GM23248 (cell line): ENCODE results near the gene CARD11. TPM values are rescaled to one million over a fixed set of nuclear protein-coding genes. Genes with fewer than 3 reads are reported as not detected.
"Not testable (repeated sequence)": the region's sequence is repeated elsewhere in the genome, so short reads cannot be mapped to it uniquely, and the experiment has no call there.

Experiments used
- DNase-seq: peaks from one replicate; pipeline ENCODE4 v3.0.0-alpha.2; 2015
- H2AFZ ChIP-seq: fragments of 200-600 bp; sonication (generic); 2 replicates; pipeline ENCODE4 v1.6.1; 2016; ENCODE audit warnings: antibody characterized with exemption
- H3F3A ChIP-seq: fragments of 200-600 bp; sonication (generic); 2 replicates; pipeline ENCODE4 v1.6.1; 2016; ENCODE audit warnings: mild to moderate bottlenecking, antibody characterized with exemption, mixed run types; ENCODE audit not compliant: insufficient read depth
- H3K27ac ChIP-seq: fragments of 200-600 bp; sonication (generic); 2 replicates; pipeline ENCODE4 v1.5.1; 2016; ENCODE audit warnings: mild to moderate bottlenecking
- H3K27me3 ChIP-seq: fragments of 200-600 bp; sonication (generic); replicated peaks from 2 replicates; pipeline ENCODE4 v1.6.1; 2016; ENCODE audit warnings: mild to moderate bottlenecking; ENCODE audit not compliant: insufficient read depth
- H3K36me3 ChIP-seq: fragments of 200-600 bp; sonication (generic); 2 replicates; pipeline ENCODE4 v1.6.1; 2016; ENCODE audit warnings: low read depth, mild to moderate bottlenecking
- H3K4me1 ChIP-seq: fragments of 200-600 bp; sonication (generic); 2 replicates; pipeline ENCODE4 v1.6.1; 2016; ENCODE audit warnings: mild to moderate bottlenecking; ENCODE audit not compliant: insufficient read depth
- H3K4me2 ChIP-seq: fragments of 200-600 bp; sonication (generic); one replicate; pipeline ENCODE4 v1.6.1; 2016; ENCODE audit warnings: mild to moderate bottlenecking; ENCODE audit not compliant: unreplicated experiment
- H3K4me3 ChIP-seq: fragments of 200-600 bp; sonication (generic); 2 replicates; pipeline ENCODE4 v1.5.1; 2016; ENCODE audit warnings: mild to moderate bottlenecking
- H3K79me2 ChIP-seq: fragments of 200-600 bp; sonication (generic); 2 replicates; pipeline ENCODE4 v1.6.1; 2016; ENCODE audit warnings: mild to moderate bottlenecking; ENCODE audit not compliant: insufficient read depth
- H3K9ac ChIP-seq: fragments of 200-600 bp; sonication (generic); 2 replicates; pipeline ENCODE4 v1.6.1; 2016; ENCODE audit warnings: mild to moderate bottlenecking
- H3K9me2 ChIP-seq: fragments of 200-600 bp; sonication (generic); 2 replicates; pipeline ENCODE4 v1.6.1; 2016; ENCODE audit warnings: mixed run types, mild to moderate bottlenecking, moderate library complexity; ENCODE audit not compliant: insufficient read depth
- H3K9me3 ChIP-seq: fragments of 200-600 bp; sonication (generic); one replicate; pipeline ENCODE4 v1.6.1; 2017; ENCODE audit warnings: low read depth
- H4K20me1 ChIP-seq: fragments of 200-600 bp; sonication (generic); 2 replicates; pipeline ENCODE4 v1.6.0; 2016; ENCODE audit not compliant: insufficient read depth
- EZH2 ChIP-seq: fragments of 200-600 bp; sonication (generic); IDR thresholded peaks from 2 replicates; pipeline ENCODE4 v1.6.1; 2018; ENCODE audit warnings: antibody characterized with exemption, mild to moderate bottlenecking; ENCODE audit not compliant: insufficient read depth, poor library complexity, severe bottlenecking
- EZH2phosphoT487 ChIP-seq: fragments of 200-600 bp; sonication (generic); IDR thresholded peaks from 2 replicates; pipeline ENCODE4 v1.6.1; 2018; ENCODE audit warnings: antibody characterized with exemption, moderate library complexity, mild to moderate bottlenecking, low read depth; ENCODE audit not compliant: insufficient read depth
- WGBS, 2 experiments: methylation state at CpG; one replicate each; pipeline ENCODE4 v1.1.6; 2015 to 2017; ENCODE audit warnings: low lambda C conversion rate in 2 of 2, low coverage in 1 of 2; ENCODE audit errors: missing lambda C conversion rate in 2 of 2; 5-methylcytosine and 5-hydroxymethylcytosine counted together
- in situ Hi-C: fragments of 300-500 bp; cut with MboI; formaldehyde crosslinking; loops from 2 replicates; pipeline ENCODE4 v1.15.0; 2020
- polyA plus RNA-seq: library from polyadenylated mRNA; unstranded; fragments of >200 nt; fragmentation: Nextera tagmentation; extraction: Ambion mirVana; gene quantifications from 2 replicates; pipeline ENCODE4 v1.2.1, GENCODE V29; 2016
- total RNA-seq: library from RNA; depleted of rRNA; stranded (reverse); fragments of >200 nt; shearing (Covaris generic); gene quantifications from 2 replicates; pipeline ENCODE4 v1.2.3, GENCODE V29; 2014

Gene CARD11
- total and polyA plus RNA-seq, 2 experiments from 2014 or later, result not detected

DNA sequence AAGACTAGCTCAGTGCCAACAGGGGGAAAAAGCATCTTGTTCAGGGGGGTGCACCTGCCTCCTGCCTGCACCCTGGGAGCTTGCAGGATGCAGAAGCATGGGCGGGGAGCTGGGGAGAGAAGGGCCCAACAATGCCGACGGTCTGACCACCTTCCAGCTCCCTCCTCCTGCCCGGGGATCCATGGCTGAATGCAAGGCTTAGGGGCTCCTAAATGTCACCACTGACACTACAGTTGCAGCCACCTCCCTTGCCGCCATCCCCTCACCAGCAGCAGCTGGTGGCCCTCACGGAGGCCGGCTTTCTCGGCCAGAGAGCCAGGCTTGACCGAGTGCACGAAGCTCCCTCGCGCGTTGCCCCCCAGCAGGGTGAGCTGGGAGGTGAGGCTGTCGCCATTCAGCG, 120.8 kb downstream of the CARD11 start:
- no peak overlapping the region for H3K27ac ChIP-seq
- peaks cover 6% of the 10 kb centered on the region; the same call in 1 of the 2 replicates for H3K27me3 ChIP-seq
- no peaks in the 10 kb centered on the region for H3K9me3 ChIP-seq
- no peaks in the 10 kb centered on the region for H3F3A ChIP-seq
- WGBS, 2 experiments, result 64 to 78% methylated on average over 15 of the region's 15 CpGs
- no peak overlapping the region for H3K4me3 ChIP-seq
- no peaks in the 10 kb centered on the region for H3K4me1 ChIP-seq
- no peak for TF ChIP-seq EZH2phosphoT487
- no peak for TF ChIP-seq EZH2
- H3K4me2 ChIP-seq, result no peak overlapping the region
- no peaks in the 10 kb centered on the region for H3K79me2 ChIP-seq
- in situ Hi-C loops, result no loop called here
- no peak overlapping the region for H2AFZ ChIP-seq
- no peaks in the 10 kb centered on the region for H3K36me3 ChIP-seq
- no peak overlapping the region for H3K9ac ChIP-seq
- H4K20me1 ChIP-seq, result no peaks in the 10 kb centered on the region
- no peak for DNase-seq
- no peaks in the 10 kb centered on the region for H3K9me2 ChIP-seq

DNA sequence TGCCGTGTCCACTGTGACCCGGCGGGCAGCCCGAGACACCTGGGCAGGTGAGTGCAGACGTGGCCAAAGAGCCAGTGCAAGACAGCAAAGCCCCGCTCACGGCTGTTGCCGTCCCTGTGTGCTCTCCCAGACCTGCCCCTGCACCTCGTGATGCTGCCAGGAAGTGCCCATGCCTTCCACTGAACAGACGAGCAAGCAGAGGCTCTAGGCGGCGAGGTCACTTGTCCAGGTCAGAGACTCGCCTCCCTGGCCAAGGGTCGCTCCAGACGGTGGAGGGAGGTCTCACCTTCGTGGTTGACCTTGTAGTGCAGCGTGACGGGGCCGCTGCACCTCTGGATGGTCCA, 121.3 kb downstream of the CARD11 start:
- no peaks in the 10 kb centered on the region for H3K9me3 ChIP-seq
- H3K4me2 ChIP-seq, result no peak overlapping the region
- no peak overlapping the region for H2AFZ ChIP-seq
- 54 to 59% methylated on average over 19 of the region's 19 CpGs for WGBS, 2 experiments
- in situ Hi-C loops, result no loop called here
- H3K36me3 ChIP-seq, result no peaks in the 10 kb centered on the region
- H3K4me1 ChIP-seq, result no peaks in the 10 kb centered on the region
- H3K79me2 ChIP-seq, result no peaks in the 10 kb centered on the region
- no peaks in the 10 kb centered on the region for H3K9me2 ChIP-seq
- no peak overlapping the region for H3K9ac ChIP-seq
- H3F3A ChIP-seq, result no peaks in the 10 kb centered on the region
- no peak overlapping the region for H3K4me3 ChIP-seq
- H3K27me3 ChIP-seq, result peaks cover 6% of the 10 kb centered on the region; the same call in 1 of the 2 replicates
- H3K27ac ChIP-seq, result no peak overlapping the region
- no peaks in the 10 kb centered on the region for H4K20me1 ChIP-seq
- no peak for TF ChIP-seq EZH2
- no peak for TF ChIP-seq EZH2phosphoT487
- no peak for DNase-seq

DNA sequence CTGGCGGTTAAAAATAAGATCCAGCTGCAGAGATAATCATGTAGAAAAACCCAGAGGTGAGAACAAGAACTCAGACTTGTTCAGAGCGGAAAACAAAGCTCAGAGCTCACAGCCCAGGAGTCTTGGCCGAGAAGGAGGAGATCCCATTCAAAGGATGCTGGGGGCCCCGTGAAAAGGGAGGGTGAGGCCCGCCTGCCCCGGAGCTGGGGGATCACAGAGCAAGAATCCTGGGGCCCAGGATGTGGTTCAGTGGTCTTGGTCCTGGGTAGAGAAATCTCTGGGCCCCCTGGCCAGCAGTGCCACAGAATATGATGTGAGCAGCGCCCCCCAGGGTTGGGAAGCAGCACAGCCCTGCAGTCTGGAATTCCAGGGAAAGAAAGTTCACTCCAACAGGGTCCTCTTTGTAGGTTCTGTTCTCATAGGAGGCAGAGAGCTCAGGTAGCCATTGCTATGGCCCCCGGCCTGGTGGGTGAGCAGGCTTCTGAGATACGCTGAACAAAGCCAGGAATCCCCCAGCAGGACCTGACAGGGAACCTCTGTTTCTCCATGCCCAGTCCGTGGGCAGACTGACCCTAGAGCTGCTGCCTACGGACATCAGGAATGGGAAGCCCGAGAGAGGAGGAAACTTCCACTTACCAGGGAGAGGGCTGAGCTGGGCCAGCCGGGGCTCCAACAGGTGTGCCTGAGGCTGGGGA, 121.9 kb downstream of the CARD11 start:
- no peaks in the 10 kb centered on the region for H3K79me2 ChIP-seq
- H3K27ac ChIP-seq, result no peak overlapping the region
- H4K20me1 ChIP-seq, result no peaks in the 10 kb centered on the region
- no peak overlapping the region for H3K4me3 ChIP-seq
- TF ChIP-seq EZH2, result no peak
- no peak for TF ChIP-seq EZH2phosphoT487
- no peaks in the 10 kb centered on the region for H3K36me3 ChIP-seq
- no peak for DNase-seq
- WGBS, 2 experiments, result 18 to 20% methylated on average over 13 of the region's 13 CpGs
- no peaks in the 10 kb centered on the region for H3F3A ChIP-seq
- no peak overlapping the region for H2AFZ ChIP-seq
- H3K4me1 ChIP-seq, result no peaks in the 10 kb centered on the region
- H3K27me3 ChIP-seq, result peaks cover 6% of the 10 kb centered on the region; the same call in 1 of the 2 replicates
- no peaks in the 10 kb centered on the region for H3K9me3 ChIP-seq
- no peak overlapping the region for H3K4me2 ChIP-seq
- no peaks in the 10 kb centered on the region for H3K9me2 ChIP-seq
- no peak overlapping the region for H3K9ac ChIP-seq
- in situ Hi-C loops, result no loop called here

DNA sequence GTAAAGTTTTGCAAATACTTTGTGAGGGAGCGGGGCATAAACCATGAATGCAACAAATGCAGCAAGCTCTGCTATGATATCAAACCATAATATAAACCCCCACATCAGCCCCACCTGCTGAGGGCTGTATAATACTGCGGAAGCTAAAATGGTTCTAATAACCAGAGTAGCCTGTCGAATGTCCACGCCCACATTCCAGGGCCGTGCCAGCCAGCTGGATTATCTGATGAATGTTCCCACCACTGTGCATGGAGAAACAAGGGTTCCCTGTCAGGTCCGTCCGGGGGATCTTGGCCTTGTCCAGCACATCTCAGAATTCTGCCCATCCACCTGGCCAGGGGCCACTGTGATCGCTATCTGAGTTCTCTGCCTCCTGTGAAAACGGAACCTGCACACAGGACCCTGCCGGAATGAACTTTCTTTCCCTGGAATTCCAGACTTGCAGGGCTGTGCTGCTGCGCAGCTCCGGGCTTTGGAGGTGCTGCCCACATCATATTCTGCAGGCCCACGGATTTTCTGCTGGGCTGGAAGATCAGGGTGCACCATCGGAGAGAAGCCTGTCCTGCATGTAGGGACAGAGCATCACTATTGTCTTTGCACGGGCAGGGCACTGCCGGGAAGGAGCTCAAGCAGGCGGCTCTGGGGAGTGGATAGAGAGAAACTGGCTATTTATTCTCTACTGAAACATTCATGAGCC, 122.6 kb downstream of the CARD11 start:
- H3K4me3 ChIP-seq, result no peak overlapping the region

DNA sequence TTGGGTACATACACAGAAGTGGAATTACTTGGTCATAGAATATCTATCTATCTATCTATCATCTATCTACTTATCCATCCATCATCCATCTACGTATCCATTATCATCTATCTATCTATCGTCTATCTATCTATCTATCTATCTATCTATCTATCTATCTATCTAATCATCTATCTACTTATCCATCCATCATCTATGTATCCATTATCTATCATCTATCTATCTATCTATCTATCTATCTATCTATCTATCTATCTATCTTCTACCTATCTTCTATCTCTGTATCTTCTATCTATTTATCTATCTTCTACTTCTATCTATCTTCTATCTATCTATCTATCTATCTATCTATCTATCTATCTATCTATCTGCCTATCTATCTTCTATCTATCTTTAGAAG, 123.2 kb downstream of the CARD11 start:
- in situ Hi-C loops, H3K9me3 ChIP-seq, H3K36me3 ChIP-seq, H3K9ac ChIP-seq, H3K79me2 ChIP-seq, H3F3A ChIP-seq, H3K4me3 ChIP-seq, H3K27ac ChIP-seq, H3K4me2 ChIP-seq, H2AFZ ChIP-seq, H3K4me1 ChIP-seq, DNase-seq, H3K27me3 ChIP-seq, H4K20me1 ChIP-seq, H3K9me2 ChIP-seq: not testable (repeated sequence)
- 53 to 60% methylated on average over 2 of the region's 2 CpGs for WGBS, 2 experiments

More for the DNA sequence above, 122.6 kb downstream of the CARD11 start:
- WGBS, 2 experiments, result 32 to 35% methylated on average over 17 of the region's 17 CpGs
- peaks cover 6% of the 10 kb centered on the region; the same call in 1 of the 2 replicates for H3K27me3 ChIP-seq
- H2AFZ ChIP-seq, result no peak overlapping the region
- H3K4me1 ChIP-seq, result no peaks in the 10 kb centered on the region
- no peak overlapping the region for H3K4me2 ChIP-seq
- H4K20me1 ChIP-seq, result no peaks in the 10 kb centered on the region
- H3K36me3 ChIP-seq, result no peaks in the 10 kb centered on the region
- H3K9me2 ChIP-seq, result no peaks in the 10 kb centered on the region
- no peak overlapping the region for H3K27ac ChIP-seq
- no peaks in the 10 kb centered on the region for H3K79me2 ChIP-seq
- in situ Hi-C loops, result no loop called here
- no peak for DNase-seq
- TF ChIP-seq EZH2 (no peak), EZH2phosphoT487 (no peak)
- H3F3A ChIP-seq, result no peaks in the 10 kb centered on the region
- no peak overlapping the region for H3K9ac ChIP-seq
- H3K9me3 ChIP-seq, result no peaks in the 10 kb centered on the region
